Panc1 (cell line): ENCODE results near the gene TIMP1. TPM values are rescaled to one million over a fixed set of nuclear protein-coding genes. Genes with fewer than 3 reads are reported as not detected.

Experiments used
- ATAC-seq: fragments of 200-7000 bp; cut with Tn5 transposase; 2 replicates; pipeline ENCODE4 v1.9.1; 2020; ENCODE audit warnings: mild to moderate bottlenecking, moderate library complexity
- BruUV-seq: library from RNA; stranded (reverse); fragments of 400-500 nt; replicated peaks from 2 replicates; lab custom pipeline; 2021; lab: Mats Ljungman, UMichigan
- CTCF ChIA-PET: fragments of 300-600 bp; sonication (Branson Sonifier 250); formaldehyde crosslinking; loops from one replicate; lab custom pipeline; 2022; ENCODE audit warnings: antibody characterized with exemption; lab: Charles Lee
- POLR2A ChIA-PET: fragments of 300-600 bp; sonication (Branson Sonifier 250); formaldehyde crosslinking; loops from one replicate; lab custom pipeline; 2022; ENCODE audit warnings: antibody characterized with exemption; lab: Charles Lee
- DNase-seq: peaks from one replicate; pipeline ENCODE4 v3.0.0-alpha.2; 2010; ENCODE audit warnings: low read depth, low spot score
- H3K27ac ChIP-seq: 2 replicates; pipeline ENCODE4 v1.5.1; 2011; ENCODE audit warnings: mild to moderate bottlenecking, low read length, inconsistent platforms
- H3K27me3 ChIP-seq: fragments of 200-500 bp; sonication (Bioruptor generic); 2 replicates; pipeline ENCODE4 v1.6.0; 2014; ENCODE audit warnings: low read length, inconsistent platforms; ENCODE audit not compliant: control insufficient read depth, insufficient read depth
- H3K36me3 ChIP-seq: fragments of 200-500 bp; sonication (Bioruptor generic); 2 replicates; pipeline ENCODE4 v1.5.1; 2014; ENCODE audit warnings: inconsistent platforms, mild to moderate bottlenecking, low read length, moderate library complexity; ENCODE audit not compliant: control insufficient read depth, insufficient read depth
- H3K4me1 ChIP-seq: 2 replicates; pipeline ENCODE4 v1.5.1; 2011; ENCODE audit warnings: inconsistent platforms, mild to moderate bottlenecking, low read length, moderate library complexity; ENCODE audit not compliant: control insufficient read depth, insufficient read depth
- H3K4me3 ChIP-seq, 2 experiments: 2 replicates each; pipeline ENCODE4 v1.5.1; 2011 to 2012; ENCODE audit warnings: low read depth in 2 of 2, low read length in 2 of 2, mild to moderate bottlenecking in 2 of 2, inconsistent platforms in 1 of 2, moderate library complexity in 1 of 2
- H3K9me3 ChIP-seq: fragments of 200-500 bp; sonication (Bioruptor generic); 2 replicates; pipeline ENCODE4 v1.5.1; 2014; ENCODE audit warnings: low read depth, mild to moderate bottlenecking, inconsistent platforms, low read length, moderate library complexity; ENCODE audit not compliant: control insufficient read depth, insufficient read depth
- CTCF ChIP-seq: fragments of 450-650 bp; IDR thresholded peaks from 2 replicates; pipeline ENCODE4 v1.5.1; 2017; ENCODE audit warnings: mild to moderate bottlenecking
- POLR2AphosphoS5 ChIP-seq: IDR thresholded peaks from 2 replicates; pipeline ENCODE4 v1.6.1; 2012; ENCODE audit warnings: mild to moderate bottlenecking, low read depth, low read length, moderate library complexity
- REST ChIP-seq, 2 experiments: IDR thresholded peaks; 2 replicates each; pipeline ENCODE4 v1.6.1; 2011 to 2012; ENCODE audit warnings: low read depth in 2 of 2, control low read depth in 1 of 2, low read length in 1 of 2, mild to moderate bottlenecking in 1 of 2, moderate library complexity in 1 of 2; ENCODE audit not compliant: insufficient read depth in 1 of 2
- SIN3A ChIP-seq: IDR thresholded peaks from 2 replicates; pipeline ENCODE4 v1.6.1; 2012; ENCODE audit warnings: low read depth, mild to moderate bottlenecking, low read length, moderate library complexity, borderline replicate concordance; ENCODE audit not compliant: insufficient read depth
- TCF7L2 ChIP-seq: IDR thresholded peaks from 2 replicates; pipeline ENCODE4 v1.6.1; 2011; ENCODE audit warnings: mild to moderate bottlenecking, low read depth, low read length, inconsistent platforms
- in situ Hi-C: cut with HindIII; loops from 2 replicates; pipeline ENCODE4 v1.10.0; 2016; ENCODE audit warnings: low sequenced_read_pairs, low pct_unique_long_range_greater_than_20kb
- intact Hi-C: fragments of 100-400 bp; cut with micrococcal nuclease; formaldehyde crosslinking; loops from one replicate; pipeline ENCODE4 v1.10.0; 2022; ENCODE audit not compliant: unreplicated experiment
- total RNA-seq: library from RNA; stranded (reverse); gene quantifications from one replicate; pipeline ENCODE4 v1.2.1, GENCODE V29; 2021; ENCODE audit not compliant: unreplicated experiment

The TIMP1 gene
- total RNA-seq, 1 experiment from 2014 or later: 131 TPM

GRCh38 chrX:47605024-47605423, 22.8 kb downstream of the TIMP1 start:
- ChIA-PET CTCF (no interaction called here), POLR2A (no interaction called here)
- H3K27me3 ChIP-seq: no peaks in the 10 kb centered on the region
- H3K9me3 ChIP-seq: no peaks in the 10 kb centered on the region
- ATAC-seq (peak; percentile 51), DNase-seq (no peak)
- no peak overlapping the region for H3K4me3 ChIP-seq
- intact Hi-C loops: no loop called here
- no peaks in the 10 kb centered on the region for H3K4me1 ChIP-seq
- H3K27ac ChIP-seq: no peak overlapping the region
- no TSS peak for BruUV-seq
- no peaks in the 10 kb centered on the region for H3K36me3 ChIP-seq
- in situ Hi-C loops: no loop called here
- no peak for TF ChIP-seq POLR2AphosphoS5
- no peak for TF ChIP-seq CTCF

- Histone ChIP-seq H3K9me3 (no peaks in the 10 kb centered on the region), H3K36me3 (no peaks in the 10 kb centered on the region), H3K4me3 (no peak overlapping the region), H3K27me3 (no peaks in the 10 kb centered on the region), H3K27ac (no peak overlapping the region), H3K4me1 (no peaks in the 10 kb centered on the region)
- ATAC-seq (no peak), DNase-seq (no peak)
- intact Hi-C loops: no loop called here
- in situ Hi-C loops: no loop called here
- POLR2A ChIA-PET: no interaction called here
- CTCF ChIA-PET: no interaction called here
- BruUV-seq: no TSS peak
- no peak for TF ChIP-seq POLR2AphosphoS5
- TF ChIP-seq SIN3A: no peak
- TF ChIP-seq TCF7L2: no peak
- no peak for TF ChIP-seq REST (IDR thresholded peaks at IDR 0.05; ENCODE audit: insufficient read depth in 1 of 2, low read depth in 2 of 2, low read length in 1 of 2)
- TF ChIP-seq CTCF: no peak
These were observed 24.9 kb downstream of the TIMP1 start for GRCh38 chrX:47607091-47607490.
